ENCODE measurements around the gene SPOP. TPM values are rescaled to one million over a fixed set of nuclear protein-coding genes. Genes with fewer than 3 reads are reported as not detected.
"Not testable (repeated sequence)": the region's sequence is repeated elsewhere in the genome, so short reads cannot be mapped to it uniquely, and the experiment has no call there.

SPOP gene
- total and polyA plus RNA-seq, 2 experiments from 2014 or later, result 13.9 to 18.6 TPM

DNA sequence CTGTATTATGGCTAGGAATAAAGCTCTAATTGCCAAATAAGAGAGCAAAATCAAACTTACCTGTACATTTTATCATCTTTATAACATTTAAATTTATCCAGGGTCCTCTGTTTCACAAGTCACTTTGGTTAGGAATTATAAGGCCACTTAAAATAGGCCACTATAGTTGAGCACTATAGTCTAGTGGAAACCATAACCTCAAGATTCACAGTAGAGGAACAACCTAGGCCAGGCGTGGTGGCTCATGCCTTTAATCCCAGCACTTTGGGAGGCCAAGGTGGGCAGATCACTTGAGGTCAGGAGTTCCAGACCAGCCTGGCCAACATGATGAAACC lies 31.9 kb downstream of the SPOP start:
- not testable (repeated sequence) for H3K27ac Mint-ChIP-seq; H3K9me3 Mint-ChIP-seq; H2AFZ ChIP-seq; H3K4me3 Mint-ChIP-seq; H3K27me3 ChIP-seq (ENCODE audit: insufficient read depth); H3K4me1 ChIP-seq (ENCODE audit: insufficient read depth); DNase-seq (ENCODE audit: low spot score); H3K36me3 Mint-ChIP-seq (ENCODE audit: low read depth); H3K36me3 ChIP-seq (ENCODE audit: insufficient read depth); H4K20me1 ChIP-seq (replicated peaks; ENCODE audit: insufficient read depth); ATAC-seq; H3K4me3 ChIP-seq; H3K4me2 ChIP-seq; H3K9me2 ChIP-seq (ENCODE audit: insufficient read depth); H3F3A ChIP-seq (replicated peaks; ENCODE audit: low read depth); H3K27me3 Mint-ChIP-seq (ENCODE audit: insufficient read depth, low read depth, poor library complexity)
- H3K27ac ChIP-seq (ENCODE audit: low read depth), result peak overlapping the region; percentile 14; the same call in 1 of the 2 replicates
- H3K79me2 ChIP-seq (replicated peaks; ENCODE audit: insufficient read depth), result peaks cover 47% of the 10 kb centered on the region
- H3K4me1 Mint-ChIP-seq, result peaks cover 12% of the 10 kb centered on the region

DNA sequence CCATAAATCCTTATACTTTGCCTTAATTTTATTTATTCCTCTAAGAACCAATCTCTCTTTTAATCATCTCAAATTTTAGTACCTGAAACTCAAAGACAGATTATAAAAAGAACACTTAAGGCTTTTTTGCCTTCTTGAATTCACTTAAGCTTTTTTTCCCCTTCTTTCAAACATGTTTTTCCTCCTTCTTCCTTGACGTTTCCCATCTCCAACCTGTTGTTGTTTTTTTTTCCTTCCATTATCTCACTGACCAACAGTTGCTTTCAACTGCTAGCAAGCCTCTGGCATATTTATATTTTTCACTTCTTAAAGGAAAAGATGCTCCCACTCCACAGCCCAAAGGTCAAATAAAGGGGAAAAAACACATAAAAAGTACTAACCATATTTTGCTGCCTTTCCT lies 32.2 kb downstream of the SPOP start:
- no peak for ATAC-seq
- Histone ChIP-seq H3K36me3 (ENCODE audit: insufficient read depth) (no peaks in the 10 kb centered on the region), H3F3A (replicated peaks; ENCODE audit: low read depth) (no peaks in the 10 kb centered on the region), H3K27me3 (ENCODE audit: insufficient read depth) (no peaks in the 10 kb centered on the region), H3K4me3 (no peak overlapping the region), H2AFZ (no peak overlapping the region), H3K9me2 (ENCODE audit: insufficient read depth) (no peaks in the 10 kb centered on the region), H3K4me1 (ENCODE audit: insufficient read depth) (peaks cover 8% of the 10 kb centered on the region; the same call in 1 of the 2 replicates), H4K20me1 (replicated peaks; ENCODE audit: insufficient read depth) (no peaks in the 10 kb centered on the region; the same call in none of the 2 replicates), H3K27ac (ENCODE audit: low read depth) (peak overlapping the region; percentile 14; the same call in 1 of the 2 replicates), H3K79me2 (replicated peaks; ENCODE audit: insufficient read depth) (peaks cover 47% of the 10 kb centered on the region), H3K4me2 (no peak overlapping the region)
- TF ChIP-seq, protein P1, sequence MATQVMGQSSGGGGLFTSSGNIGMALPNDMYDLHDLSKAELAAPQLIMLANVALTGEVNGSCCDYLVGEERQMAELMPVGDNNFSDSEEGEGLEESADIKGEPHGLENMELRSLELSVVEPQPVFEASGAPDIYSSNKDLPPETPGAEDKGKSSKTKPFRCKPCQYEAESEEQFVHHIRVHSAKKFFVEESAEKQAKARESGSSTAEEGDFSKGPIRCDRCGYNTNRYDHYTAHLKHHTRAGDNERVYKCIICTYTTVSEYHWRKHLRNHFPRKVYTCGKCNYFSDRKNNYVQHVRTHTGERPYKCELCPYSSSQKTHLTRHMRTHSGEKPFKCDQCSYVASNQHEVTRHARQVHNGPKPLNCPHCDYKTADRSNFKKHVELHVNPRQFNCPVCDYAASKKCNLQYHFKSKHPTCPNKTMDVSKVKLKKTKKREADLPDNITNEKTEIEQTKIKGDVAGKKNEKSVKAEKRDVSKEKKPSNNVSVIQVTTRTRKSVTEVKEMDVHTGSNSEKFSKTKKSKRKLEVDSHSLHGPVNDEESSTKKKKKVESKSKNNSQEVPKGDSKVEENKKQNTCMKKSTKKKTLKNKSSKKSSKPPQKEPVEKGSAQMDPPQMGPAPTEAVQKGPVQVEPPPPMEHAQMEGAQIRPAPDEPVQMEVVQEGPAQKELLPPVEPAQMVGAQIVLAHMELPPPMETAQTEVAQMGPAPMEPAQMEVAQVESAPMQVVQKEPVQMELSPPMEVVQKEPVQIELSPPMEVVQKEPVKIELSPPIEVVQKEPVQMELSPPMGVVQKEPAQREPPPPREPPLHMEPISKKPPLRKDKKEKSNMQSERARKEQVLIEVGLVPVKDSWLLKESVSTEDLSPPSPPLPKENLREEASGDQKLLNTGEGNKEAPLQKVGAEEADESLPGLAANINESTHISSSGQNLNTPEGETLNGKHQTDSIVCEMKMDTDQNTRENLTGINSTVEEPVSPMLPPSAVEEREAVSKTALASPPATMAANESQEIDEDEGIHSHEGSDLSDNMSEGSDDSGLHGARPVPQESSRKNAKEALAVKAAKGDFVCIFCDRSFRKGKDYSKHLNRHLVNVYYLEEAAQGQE (IDR thresholded peaks at IDR 0.05; ENCODE audit: unreplicated experiment), result no peak
- TF ChIP-seq NANOG (IDR thresholded peaks at IDR 0.05; ENCODE audit: borderline replicate concordance) (no peak), ZNF114 (CRISPR knock-in tag; IDR thresholded peaks at IDR 0.05) (no peak)
- H3K27me3 Mint-ChIP-seq (ENCODE audit: insufficient read depth, low read depth, poor library complexity), result peaks cover 6% of the 10 kb centered on the region
- peaks cover 2% of the 10 kb centered on the region; the same call in 1 of the 3 replicates for H3K36me3 Mint-ChIP-seq (ENCODE audit: low read depth)
- no peak for DNase-seq (ENCODE audit: low spot score)
- no peaks in the 10 kb centered on the region for H3K9me3 Mint-ChIP-seq
- peaks cover 12% of the 10 kb centered on the region for H3K4me1 Mint-ChIP-seq
- no peak overlapping the region for H3K4me3 Mint-ChIP-seq
- H3K27ac Mint-ChIP-seq, result peak overlapping the region; percentile 14; the same call in 1 of the 2 replicates

DNA sequence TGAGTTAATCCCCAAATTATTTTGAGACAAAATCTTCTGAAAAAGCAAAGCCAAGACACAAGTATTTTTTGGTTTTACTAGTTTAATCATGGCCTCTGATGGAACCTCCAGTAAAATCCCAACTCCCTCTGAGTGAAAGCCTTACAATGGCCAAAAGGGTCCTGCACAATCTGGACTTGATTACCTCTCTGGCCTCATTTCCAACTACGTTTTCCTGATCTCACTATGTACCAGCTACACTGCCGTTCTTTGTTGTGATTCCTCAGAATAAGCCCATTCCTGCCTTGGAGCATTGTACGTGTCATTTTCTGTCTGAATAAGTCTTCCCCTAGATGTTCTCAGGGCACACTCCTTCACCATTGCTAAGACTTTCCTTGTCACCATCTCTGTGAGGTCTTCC lies 37.3 kb downstream of the SPOP start:
- H3F3A ChIP-seq (replicated peaks; ENCODE audit: low read depth), result no peaks in the 10 kb centered on the region
- no peaks in the 10 kb centered on the region for H3K9me2 ChIP-seq (ENCODE audit: insufficient read depth)
- no peaks in the 10 kb centered on the region; the same call in none of the 2 replicates for H4K20me1 ChIP-seq (replicated peaks; ENCODE audit: insufficient read depth)
- H3K4me1 ChIP-seq (ENCODE audit: insufficient read depth), result peaks cover 8% of the 10 kb centered on the region; the same call in 1 of the 2 replicates
- Mint-ChIP-seq H3K36me3 (ENCODE audit: low read depth) (peaks cover 19% of the 10 kb centered on the region; the same call in 2 of the 3 replicates), H3K4me1 (peaks cover 3% of the 10 kb centered on the region; the same call in 2 of the 3 replicates), H3K9me3 (no peaks in the 10 kb centered on the region; the same call in 2 of the 3 replicates), H3K4me3 (no peak overlapping the region), H3K27ac (no peak overlapping the region), H3K27me3 (ENCODE audit: insufficient read depth, low read depth, poor library complexity) (peaks cover 4% of the 10 kb centered on the region)
- no peaks in the 10 kb centered on the region for H3K27me3 ChIP-seq (ENCODE audit: insufficient read depth)
- ATAC-seq (no peak), DNase-seq (ENCODE audit: low spot score) (no peak)
- peaks cover 45% of the 10 kb centered on the region for H3K79me2 ChIP-seq (replicated peaks; ENCODE audit: insufficient read depth)
- no peak overlapping the region for H3K4me3 ChIP-seq
- H3K36me3 ChIP-seq (ENCODE audit: insufficient read depth), result no peaks in the 10 kb centered on the region
- H3K27ac ChIP-seq (ENCODE audit: low read depth), result no peak overlapping the region
- no peak overlapping the region for H2AFZ ChIP-seq
- H3K4me2 ChIP-seq, result no peak overlapping the region
- TF ChIP-seq, protein P2, sequence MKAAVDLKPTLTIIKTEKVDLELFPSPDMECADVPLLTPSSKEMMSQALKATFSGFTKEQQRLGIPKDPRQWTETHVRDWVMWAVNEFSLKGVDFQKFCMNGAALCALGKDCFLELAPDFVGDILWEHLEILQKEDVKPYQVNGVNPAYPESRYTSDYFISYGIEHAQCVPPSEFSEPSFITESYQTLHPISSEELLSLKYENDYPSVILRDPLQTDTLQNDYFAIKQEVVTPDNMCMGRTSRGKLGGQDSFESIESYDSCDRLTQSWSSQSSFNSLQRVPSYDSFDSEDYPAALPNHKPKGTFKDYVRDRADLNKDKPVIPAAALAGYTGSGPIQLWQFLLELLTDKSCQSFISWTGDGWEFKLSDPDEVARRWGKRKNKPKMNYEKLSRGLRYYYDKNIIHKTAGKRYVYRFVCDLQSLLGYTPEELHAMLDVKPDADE (IDR thresholded peaks at IDR 0.05), result no peak
- TF ChIP-seq ZNF331 (CRISPR knock-in tag; IDR thresholded peaks at IDR 0.05; ENCODE audit: low read depth) (no peak), CREB1 (CRISPR knock-in tag; IDR thresholded peaks at IDR 0.05; ENCODE audit: low read depth) (no peak)
- TF ChIP-seq, protein P1 (IDR thresholded peaks at IDR 0.05; ENCODE audit: unreplicated experiment), result no peak

Data from GM23338 (cell line).